Mesothelial cell of epicardium (in vitro differentiated cells): ENCODE results near the gene PNKD. TPM values are rescaled to one million over a fixed set of nuclear protein-coding genes. Genes with fewer than 3 reads are reported as not detected.

ENCODE experiments used
- DNase-seq, 2 experiments: peaks; one replicate each; pipeline ENCODE4 v3.0.0; 2021; ENCODE audit warnings: low spot score in 2 of 2; ENCODE audit not compliant: unreplicated experiment in 2 of 2
- H3K27ac Mint-ChIP-seq: 2 replicates; pipeline ENCODE4 v1.8.0; 2021; ENCODE audit warnings: mixed read lengths
- H3K27me3 Mint-ChIP-seq: 2 replicates; pipeline ENCODE4 v1.8.0; 2021; ENCODE audit warnings: low read depth, mixed read lengths
- H3K36me3 Mint-ChIP-seq: 2 replicates; pipeline ENCODE4 v1.8.0; 2021; ENCODE audit warnings: mixed read lengths
- H3K4me1 Mint-ChIP-seq: 2 replicates; pipeline ENCODE4 v1.8.0; 2021; ENCODE audit warnings: mixed read lengths
- H3K4me3 Mint-ChIP-seq: 2 replicates; pipeline ENCODE4 v1.8.0; 2021; ENCODE audit warnings: mild to moderate bottlenecking, moderate library complexity, mixed read lengths
- H3K9me3 Mint-ChIP-seq: 2 replicates; pipeline ENCODE4 v1.8.0; 2021; ENCODE audit warnings: mixed read lengths
- total RNA-seq: library from RNA; stranded (reverse); gene quantifications from 3 replicates; pipeline ENCODE4 v1.2.1, GENCODE V29; 2021
- TF ChIP-seq, protein P1 (sequence below): fragments of 200-600 bp; sonication (generic); IDR thresholded peaks from one replicate; pipeline ENCODE4 v1.5.0; 2021; ENCODE audit warnings: antibody characterized with exemption; ENCODE audit not compliant: unreplicated experiment

The PNKD gene
- total RNA-seq, 1 donor from 2014 or later: 63.2 TPM

DNA sequence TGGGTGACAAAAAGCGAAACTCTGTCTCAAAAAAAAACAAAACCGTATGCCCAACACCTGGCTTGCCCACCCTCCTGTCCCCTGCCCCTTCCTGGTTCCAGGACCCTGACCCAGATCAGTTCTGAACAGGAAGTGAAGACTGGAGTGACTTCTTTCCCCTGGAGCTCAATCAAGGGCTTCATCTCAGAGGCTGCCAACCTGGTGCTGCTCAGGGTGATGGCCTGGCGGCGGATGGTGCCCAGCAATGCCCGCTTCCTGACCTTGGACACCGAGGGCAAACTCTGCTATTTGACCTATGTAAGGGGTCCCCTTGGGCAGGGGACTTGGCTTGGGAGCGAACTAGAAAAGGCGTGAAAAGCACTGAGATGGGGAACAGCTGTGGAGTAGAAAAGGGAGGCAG lies 92.3 kb downstream of the PNKD start:
- no peak overlapping the region for H3K4me3 Mint-ChIP-seq
- no peak for DNase-seq
- peaks cover 18% of the 10 kb centered on the region for H3K4me1 Mint-ChIP-seq
- no peaks in the 10 kb centered on the region for H3K9me3 Mint-ChIP-seq
- H3K27ac Mint-ChIP-seq: no peak overlapping the region
- H3K27me3 Mint-ChIP-seq: no peaks in the 10 kb centered on the region
- TF ChIP-seq, protein P1, sequence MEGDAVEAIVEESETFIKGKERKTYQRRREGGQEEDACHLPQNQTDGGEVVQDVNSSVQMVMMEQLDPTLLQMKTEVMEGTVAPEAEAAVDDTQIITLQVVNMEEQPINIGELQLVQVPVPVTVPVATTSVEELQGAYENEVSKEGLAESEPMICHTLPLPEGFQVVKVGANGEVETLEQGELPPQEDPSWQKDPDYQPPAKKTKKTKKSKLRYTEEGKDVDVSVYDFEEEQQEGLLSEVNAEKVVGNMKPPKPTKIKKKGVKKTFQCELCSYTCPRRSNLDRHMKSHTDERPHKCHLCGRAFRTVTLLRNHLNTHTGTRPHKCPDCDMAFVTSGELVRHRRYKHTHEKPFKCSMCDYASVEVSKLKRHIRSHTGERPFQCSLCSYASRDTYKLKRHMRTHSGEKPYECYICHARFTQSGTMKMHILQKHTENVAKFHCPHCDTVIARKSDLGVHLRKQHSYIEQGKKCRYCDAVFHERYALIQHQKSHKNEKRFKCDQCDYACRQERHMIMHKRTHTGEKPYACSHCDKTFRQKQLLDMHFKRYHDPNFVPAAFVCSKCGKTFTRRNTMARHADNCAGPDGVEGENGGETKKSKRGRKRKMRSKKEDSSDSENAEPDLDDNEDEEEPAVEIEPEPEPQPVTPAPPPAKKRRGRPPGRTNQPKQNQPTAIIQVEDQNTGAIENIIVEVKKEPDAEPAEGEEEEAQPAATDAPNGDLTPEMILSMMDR: no peak
- no peaks in the 10 kb centered on the region for H3K36me3 Mint-ChIP-seq

DNA sequence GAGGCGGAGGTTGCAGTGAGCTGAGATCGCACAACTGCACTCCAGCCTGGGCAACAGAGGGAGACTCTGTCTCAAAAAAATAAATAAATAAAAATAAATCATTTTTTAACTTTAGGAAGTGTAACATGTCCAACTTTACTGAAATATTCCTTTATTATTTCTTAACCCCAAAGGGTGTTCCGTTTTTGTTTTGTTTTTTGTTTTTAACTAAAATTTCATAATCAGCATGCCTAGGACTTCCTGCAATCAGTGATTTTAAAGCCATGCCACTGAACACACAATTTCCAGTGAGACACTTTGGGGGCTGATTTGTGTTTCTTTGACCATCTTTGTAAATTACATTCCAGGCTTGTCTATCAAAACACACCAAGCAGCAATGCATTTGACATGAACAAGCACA lies 93.4 kb downstream of the PNKD start:
- H3K36me3 Mint-ChIP-seq: no peaks in the 10 kb centered on the region
- no peak overlapping the region for H3K4me3 Mint-ChIP-seq
- no peak overlapping the region for H3K27ac Mint-ChIP-seq
- H3K27me3 Mint-ChIP-seq: no peaks in the 10 kb centered on the region
- no peaks in the 10 kb centered on the region for H3K9me3 Mint-ChIP-seq
- DNase-seq: no peak
- TF ChIP-seq, protein P1: no peak
- peaks cover 15% of the 10 kb centered on the region for H3K4me1 Mint-ChIP-seq

GRCh38 chr2:218364196-218364595 lies 93.9 kb downstream of the PNKD start:
- no peaks in the 10 kb centered on the region for H3K27me3 Mint-ChIP-seq
- no peak for DNase-seq
- TF ChIP-seq, protein P1: no peak

DNA sequence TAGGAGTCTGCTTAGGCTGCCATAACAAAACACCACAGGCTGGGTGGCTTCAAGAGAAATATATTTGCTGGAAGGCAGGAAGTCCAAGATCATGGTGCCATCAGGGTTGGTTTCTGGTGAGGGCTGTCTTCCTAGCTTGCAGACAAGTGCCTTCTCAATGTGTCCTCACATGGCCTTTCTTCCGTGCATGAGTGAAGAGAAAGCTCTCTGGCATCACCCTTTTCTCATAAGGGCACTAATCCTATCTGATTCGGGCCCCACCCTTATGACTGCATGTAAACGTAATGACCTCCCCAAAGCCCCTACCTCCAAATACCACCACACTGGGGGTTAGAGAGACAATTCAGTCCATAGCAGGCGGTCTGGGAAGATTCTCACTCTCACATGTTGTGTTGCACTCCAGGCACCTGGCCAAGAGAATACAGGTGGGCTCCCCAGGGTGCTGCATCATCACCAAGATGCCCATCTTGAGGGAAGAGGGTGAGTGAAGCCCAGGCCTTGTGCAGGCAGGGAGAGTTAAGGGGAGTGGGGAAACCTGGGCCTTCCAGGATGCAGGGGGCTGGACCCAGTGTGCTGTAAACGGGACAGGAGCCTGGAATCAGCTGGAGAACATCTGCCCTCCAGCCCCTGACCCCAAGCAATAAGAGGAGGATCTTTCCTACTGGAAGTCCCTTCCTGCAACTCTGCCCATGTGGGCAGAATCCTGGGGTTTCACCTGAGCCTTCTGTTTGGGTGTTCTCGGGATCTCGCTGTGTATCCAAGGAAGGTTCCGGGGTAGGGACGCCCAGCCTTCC lies 96.5 kb downstream of the PNKD start:
- Mint-ChIP-seq H3K4me3 (peak overlapping the region; percentile 65), H3K9me3 (no peaks in the 10 kb centered on the region), H3K4me1 (peaks cover 11% of the 10 kb centered on the region), H3K27ac (peak overlapping the region; percentile 6), H3K27me3 (no peaks in the 10 kb centered on the region), H3K36me3 (no peaks in the 10 kb centered on the region)
- TF ChIP-seq, protein P1: no peak
- DNase-seq: no peak

More at GRCh38 chr2:218364196-218364595, 93.9 kb downstream of the PNKD start:
- no peak overlapping the region for H3K4me3 Mint-ChIP-seq
- no peaks in the 10 kb centered on the region for H3K36me3 Mint-ChIP-seq
- peaks cover 18% of the 10 kb centered on the region for H3K4me1 Mint-ChIP-seq
- H3K9me3 Mint-ChIP-seq: no peaks in the 10 kb centered on the region
- H3K27ac Mint-ChIP-seq: no peak overlapping the region

- Mint-ChIP-seq H3K27me3 (no peaks in the 10 kb centered on the region), H3K4me3 (peak overlapping the region; percentile 65), H3K36me3 (no peaks in the 10 kb centered on the region), H3K9me3 (no peaks in the 10 kb centered on the region), H3K27ac (peak overlapping the region; percentile 73), H3K4me1 (peaks cover 11% of the 10 kb centered on the region)
- DNase-seq: peak in 1 of 2 experiments; percentile 55
- TF ChIP-seq, protein P1: no peak
Observed at GRCh38 chr2:218367415-218368149, 97.3 kb downstream of the PNKD start.
